HG03095 (cell line): ENCODE measurements around the gene CIB2.

ENCODE experiments used
- ATAC-seq: cut with Tn5 transposase; IDR thresholded peaks from one replicate; pipeline ENCODE4 v1.9.1; 2021; ENCODE audit warnings: moderate library complexity; ENCODE audit not compliant: unreplicated experiment

Gene CIB2

GRCh38 chr15:78087951-78088772 is 43.1 kb downstream of the CIB2 start:
- ATAC-seq: no peak

GRCh38 chr15:78085928-78086327 is 45.3 kb downstream of the CIB2 start:
- no peak for ATAC-seq

- ATAC-seq: no peak
Measured at GRCh38 chr15:78084449-78084750, 46.8 kb downstream of the CIB2 start.

- no peak for ATAC-seq
Measured at GRCh38 chr15:78083687-78084448, 47.4 kb downstream of the CIB2 start.

- no peak for ATAC-seq
Measured at GRCh38 chr15:78083186-78083585, 48.1 kb downstream of the CIB2 start.

GRCh38 chr15:78082743-78083110 is 48.5 kb downstream of the CIB2 start:
- ATAC-seq: no peak

- ATAC-seq: no peak
Measured at GRCh38 chr15:78082106-78082742, 49.0 kb downstream of the CIB2 start.

GRCh38 chr15:78080088-78080460 is 51.2 kb downstream of the CIB2 start:
- no peak for ATAC-seq

- ATAC-seq: no peak
Measured at GRCh38 chr15:78079298-78080087, 51.8 kb downstream of the CIB2 start.

GRCh38 chr15:78077871-78078210 is 53.4 kb downstream of the CIB2 start:
- no peak for ATAC-seq

GRCh38 chr15:78077053-78077870 is 54.0 kb downstream of the CIB2 start, which contains the start of gene TBC1D2B:
Gene TBC1D2B (minus strand): TSS chr15:78077711. CDS start chr15:78077652, 59 bp downstream.
- ATAC-seq: peak; percentile 55

GRCh38 chr15:78076231-78077052 is 54.8 kb downstream of the CIB2 start:
- ATAC-seq: peak; percentile 5

- no peak for ATAC-seq
Measured at GRCh38 chr15:78075490-78076230, 55.6 kb downstream of the CIB2 start.

GRCh38 chr15:78073046-78073787 is 58.0 kb downstream of the CIB2 start:
- ATAC-seq: no peak

GRCh38 chr15:78072080-78072892 is 59.0 kb downstream of the CIB2 start:
- no peak for ATAC-seq

- ATAC-seq: no peak
Measured at GRCh38 chr15:78071383-78071782, 59.9 kb downstream of the CIB2 start.

- no peak for ATAC-seq
Measured at GRCh38 chr15:78070049-78070700, 61.1 kb downstream of the CIB2 start.
